ENCODE results near the gene ARRDC1. TPM values are rescaled to one million over a fixed set of nuclear protein-coding genes. Genes with fewer than 3 reads are reported as not detected.
"Not testable (repeated sequence)": the region's sequence is repeated elsewhere in the genome, so short reads cannot be mapped to it uniquely, and the experiment has no call there.

Gene ARRDC1
- total and polyA plus RNA-seq, 9 donors = 5.2 to 46.2 (median 13.8) TPM

GRCh38 chr9:137626464-137626863 lies 21.0 kb downstream of the ARRDC1 start:
- intact Hi-C loops (cut with DNase I) = loop anchor here in 1 of 4 donors (10.0 kb wide), 1 partner anchor 78 kb away; no protein-coding TSS in a partner anchor
- TF ChIP-seq EP300 (IDR thresholded peaks at IDR 0.05) = no peak
- TF ChIP-seq POLR2A (IDR thresholded peaks at IDR 0.05) = no peak
- no peak for TF ChIP-seq CTCF (IDR thresholded peaks at IDR 0.05)
- DNase-seq = peak in 1 of 5 donors; percentile 1
- H3K4me1 ChIP-seq (ENCODE audit: insufficient read depth) = peaks cover 20% of the 10 kb centered on the region
- no peak overlapping the region for H3K27ac ChIP-seq
- no peak overlapping the region for H3K4me3 ChIP-seq
- H3K36me3 ChIP-seq = no peaks in the 10 kb centered on the region
- 82 to 89% (median 85%) methylated on average over 4 of the region's 4 CpGs for WGBS, 3 donors
- H3K9me3 ChIP-seq = no peaks in the 10 kb centered on the region
- no peaks in the 10 kb centered on the region for H3K27me3 ChIP-seq

- H3K27me3 ChIP-seq, H3K4me3 ChIP-seq, H3K36me3 ChIP-seq, H3K9me3 ChIP-seq, H3K27ac ChIP-seq: not testable (repeated sequence)
- 95 to 96% (median 96%) methylated on average over 14 of the region's 14 CpGs for WGBS, 3 donors
- intact Hi-C loops (cut with DNase I) = loop anchor here in 1 of 4 donors (10.0 kb wide), 1 partner anchor 77 kb away; no protein-coding TSS in a partner anchor
- peaks cover 24% of the 10 kb centered on the region for H3K4me1 ChIP-seq (ENCODE audit: insufficient read depth)
- DNase-seq = peak in 2 of 5 donors; percentile 17 to 29
Observed at GRCh38 chr9:137627406-137627805, 21.9 kb downstream of the ARRDC1 start.

- 14 to 50% (median 21%) methylated on average over 1 of the region's 1 CpG for WGBS, 3 donors
- Histone ChIP-seq H3K4me1 (ENCODE audit: insufficient read depth) (peaks cover 29% of the 10 kb centered on the region), H3K27me3 (no peaks in the 10 kb centered on the region), H3K27ac (peak overlapping the region in 1 of 2 donors; percentile 34), H3K4me3 (no peak overlapping the region), H3K9me3 (no peaks in the 10 kb centered on the region), H3K36me3 (no peaks in the 10 kb centered on the region)
- TF ChIP-seq POLR2A (IDR thresholded peaks at IDR 0.05) = no peak
- no peak for TF ChIP-seq CTCF (IDR thresholded peaks at IDR 0.05)
- TF ChIP-seq EP300 (IDR thresholded peaks at IDR 0.05) = no peak
- intact Hi-C loops (cut with DNase I) = no loop called here
- peak in 2 of 5 donors; percentile 2 to 23 for DNase-seq
Observed at GRCh38 chr9:137630126-137630525, 24.6 kb downstream of the ARRDC1 start.

GRCh38 chr9:137630679-137631078 lies 25.2 kb downstream of the ARRDC1 start:
- no peaks in the 10 kb centered on the region for H3K27me3 ChIP-seq
- TF ChIP-seq CTCF (IDR thresholded peaks at IDR 0.05) (no peak), EP300 (IDR thresholded peaks at IDR 0.05) (no peak), POLR2A (IDR thresholded peaks at IDR 0.05) (no peak)
- intact Hi-C loops (cut with DNase I) = no loop called here
- H3K9me3 ChIP-seq = no peaks in the 10 kb centered on the region
- peaks cover 28% of the 10 kb centered on the region for H3K4me1 ChIP-seq (ENCODE audit: insufficient read depth)
- peak overlapping the region in 1 of 2 donors; percentile 34 for H3K27ac ChIP-seq
- no peak for DNase-seq
- 11 to 46% (median 19%) methylated on average over 4 of the region's 4 CpGs for WGBS, 3 donors
- no peaks in the 10 kb centered on the region for H3K36me3 ChIP-seq
- H3K4me3 ChIP-seq = no peak overlapping the region

- intact Hi-C loops (cut with DNase I) = no loop called here
- Histone ChIP-seq H3K27me3 (no peaks in the 10 kb centered on the region), H3K4me1 (ENCODE audit: insufficient read depth) (peaks cover 28% of the 10 kb centered on the region), H3K27ac (peak overlapping the region in 1 of 2 donors; percentile 34), H3K36me3 (no peaks in the 10 kb centered on the region), H3K9me3 (no peaks in the 10 kb centered on the region), H3K4me3 (no peak overlapping the region)
- 77 to 87% (median 79%) methylated on average over 16 of the region's 16 CpGs for WGBS, 3 donors
- no peak for TF ChIP-seq EP300 (IDR thresholded peaks at IDR 0.05)
- no peak for TF ChIP-seq CTCF (IDR thresholded peaks at IDR 0.05)
- TF ChIP-seq POLR2A (IDR thresholded peaks at IDR 0.05) = no peak
- peak in 2 of 5 donors; percentile 2 to 10 for DNase-seq
Observed at GRCh38 chr9:137631345-137632229, 26.1 kb downstream of the ARRDC1 start.

All from ovary (tissue), 9 donors.